OCI-LY3 (cell line): Measurements from ENCODE around the gene PTCHD4.
"Not testable (repeated sequence)": the region's sequence is repeated elsewhere in the genome, so short reads cannot be mapped to it uniquely, and the experiment has no call there.

Source experiments
- H2AFZ ChIP-seq: fragments of 200-600, 300-600 bp; shearing (Covaris generic); 2 replicates; pipeline ENCODE4 v1.6.0; 2014; ENCODE audit warnings: antibody characterized with exemption, low read depth, low read length
- H3K27ac ChIP-seq: fragments of 200-600, 300-600 bp; sonication (generic); 2 replicates; pipeline ENCODE4 v1.5.1; 2014; ENCODE audit warnings: mild to moderate bottlenecking, low read length, moderate library complexity, mixed read lengths
- H3K27me3 ChIP-seq: fragments of 200-600, 300-600 bp; sonication (generic); 2 replicates; pipeline ENCODE4 v1.6.1; 2014; ENCODE audit warnings: low read depth, low read length, mixed read lengths
- H3K36me3 ChIP-seq: fragments of 200-600, 300-600 bp; sonication (generic); replicated peaks from 2 replicates; pipeline ENCODE3; 2014; ENCODE audit warnings: low read depth, low read length, mixed read lengths
- H3K4me1 ChIP-seq: fragments of 300-600, 200-600 bp; sonication (generic); 2 replicates; pipeline ENCODE4 v1.6.1; 2014; ENCODE audit warnings: low read length, mixed read lengths
- H3K4me2 ChIP-seq: fragments of 200-600, 300-600 bp; sonication (generic); 2 replicates; pipeline ENCODE4 v1.6.1; 2014; ENCODE audit warnings: low read length, mixed read lengths
- H3K4me3 ChIP-seq: fragments of 300-600, 200-600 bp; sonication (generic); 2 replicates; pipeline ENCODE4 v1.5.1; 2014; ENCODE audit warnings: antibody characterized with exemption, mild to moderate bottlenecking, low read length, moderate library complexity
- H3K79me2 ChIP-seq: fragments of 300-600, 200-600 bp; shearing (Covaris generic); 2 replicates; pipeline ENCODE4 v1.6.1; 2014; ENCODE audit warnings: mild to moderate bottlenecking, low read length, mixed read lengths
- H3K9ac ChIP-seq: fragments of 300-600, 200-600 bp; shearing (Covaris generic); 2 replicates; pipeline ENCODE4 v1.6.0; 2014; ENCODE audit warnings: mild to moderate bottlenecking, low read length, moderate library complexity
- H3K9me3 ChIP-seq: fragments of 200-600, 300-600 bp; shearing (Covaris generic); 2 replicates; pipeline ENCODE4 v1.6.1; 2014; ENCODE audit warnings: low read length, mixed read lengths; ENCODE audit not compliant: insufficient read depth
- H4K20me1 ChIP-seq: fragments of 200-600, 300-600 bp; sonication (generic); 2 replicates; pipeline ENCODE4 v1.6.1; 2016; ENCODE audit warnings: low read length, mixed read lengths; ENCODE audit not compliant: insufficient read depth
- CTCF ChIP-seq: fragments of 200-600, 300-600 bp; sonication (generic); IDR thresholded peaks from 2 replicates; pipeline ENCODE4 v1.5.1; 2014; ENCODE audit warnings: antibody characterized with exemption, low read length, low read depth
- EZH2phosphoT487 ChIP-seq: fragments of 200-600 bp; shearing (Covaris generic); IDR thresholded peaks from 2 replicates; pipeline ENCODE4 v1.6.1; 2018; ENCODE audit warnings: antibody characterized with exemption, mixed run types, low read depth

PTCHD4 gene

GRCh38 chr6:48135323-48136084 lies 24.5 kb upstream of the PTCHD4 start:
- Histone ChIP-seq H4K20me1 (no peaks in the 10 kb centered on the region), H3K4me2 (no peak overlapping the region), H3K4me1 (no peaks in the 10 kb centered on the region), H3K79me2 (no peaks in the 10 kb centered on the region), H3K36me3 (no peaks in the 10 kb centered on the region), H2AFZ (no peak overlapping the region), H3K9ac (no peak overlapping the region), H3K27ac (no peak overlapping the region), H3K27me3 (no peaks in the 10 kb centered on the region), H3K4me3 (no peak overlapping the region), H3K9me3 (no peaks in the 10 kb centered on the region)
- no peak for TF ChIP-seq CTCF
- TF ChIP-seq EZH2phosphoT487: no peak

GRCh38 chr6:48134246-48134645 lies 23.2 kb upstream of the PTCHD4 start:
- TF ChIP-seq CTCF: no peak
- TF ChIP-seq EZH2phosphoT487: no peak
- no peaks in the 10 kb centered on the region for H3K27me3 ChIP-seq
- no peaks in the 10 kb centered on the region for H3K9me3 ChIP-seq
- no peak overlapping the region for H3K27ac ChIP-seq
- H3K9ac ChIP-seq: no peak overlapping the region
- H3K4me1 ChIP-seq: no peaks in the 10 kb centered on the region
- H3K36me3 ChIP-seq: no peaks in the 10 kb centered on the region
- H2AFZ ChIP-seq: no peak overlapping the region
- H3K4me2 ChIP-seq: no peak overlapping the region
- H3K79me2 ChIP-seq: no peaks in the 10 kb centered on the region
- H3K4me3 ChIP-seq: no peak overlapping the region
- no peaks in the 10 kb centered on the region for H4K20me1 ChIP-seq

- no peak overlapping the region for H2AFZ ChIP-seq
- no peak overlapping the region for H3K9ac ChIP-seq
- H3K79me2 ChIP-seq: no peaks in the 10 kb centered on the region
- no peaks in the 10 kb centered on the region for H3K9me3 ChIP-seq
- no peaks in the 10 kb centered on the region for H3K4me1 ChIP-seq
- H3K27me3 ChIP-seq: no peaks in the 10 kb centered on the region
- no peaks in the 10 kb centered on the region for H3K36me3 ChIP-seq
- TF ChIP-seq EZH2phosphoT487 (no peak), CTCF (no peak)
- H3K27ac ChIP-seq: no peak overlapping the region
- no peaks in the 10 kb centered on the region for H4K20me1 ChIP-seq
- no peak overlapping the region for H3K4me2 ChIP-seq
- no peak overlapping the region for H3K4me3 ChIP-seq
These were observed 12.6 kb upstream of the PTCHD4 start for GRCh38 chr6:48123601-48124000.

- H3K9ac ChIP-seq, H3K79me2 ChIP-seq, H3K36me3 ChIP-seq, H2AFZ ChIP-seq, H3K4me2 ChIP-seq, H3K27me3 ChIP-seq, H3K9me3 ChIP-seq, H3K27ac ChIP-seq, H3K4me1 ChIP-seq, H3K4me3 ChIP-seq, H4K20me1 ChIP-seq: not testable (repeated sequence)
These were observed 11.2 kb upstream of the PTCHD4 start for GRCh38 chr6:48121983-48122749.
